SK-N-MC (cell line): ENCODE data around the gene INPP1.

Source experiments
- EZH2 ChIP-seq: fragments of 200-600 bp; sonication (generic); IDR thresholded peaks from one replicate; pipeline ENCODE4 v1.6.1; 2017; ENCODE audit warnings: antibody characterized with exemption
- POLR2AphosphoS5 ChIP-seq: IDR thresholded peaks from 2 replicates; pipeline ENCODE4 v1.6.1; 2012; ENCODE audit warnings: mild to moderate bottlenecking, low read depth, low read length, borderline replicate concordance

DNA sequence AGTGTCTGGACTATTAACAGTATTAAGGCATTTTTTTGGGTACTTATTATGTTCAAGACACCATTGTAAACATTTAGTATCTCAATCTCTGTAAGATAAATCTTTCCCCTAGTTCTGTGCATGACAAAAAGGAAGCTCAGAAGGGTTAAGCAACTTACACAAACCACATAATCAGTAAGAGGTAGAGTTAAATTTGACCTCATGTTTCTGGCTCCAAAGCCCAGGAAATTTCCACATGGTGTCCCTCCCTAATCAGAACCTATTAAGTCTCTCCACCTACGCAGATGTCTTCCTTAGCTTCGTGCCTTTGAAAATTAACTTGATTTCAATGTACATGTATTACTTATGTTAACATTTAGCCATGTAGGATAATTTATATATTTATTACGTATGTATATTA is 66.8 kb downstream of the INPP1 start:
- TF ChIP-seq EZH2 = no peak
- TF ChIP-seq POLR2AphosphoS5 = no peak
